ENCODE results near the gene CADPS. TPM values are rescaled to one million over a fixed set of nuclear protein-coding genes. Genes with fewer than 3 reads are reported as not detected.
A peak's percentile ranks its signal among the peaks of the same experiment; 100 is the strongest.

The CADPS gene
- total RNA-seq, 1 experiment from 2014 or later: not detected

DNA sequence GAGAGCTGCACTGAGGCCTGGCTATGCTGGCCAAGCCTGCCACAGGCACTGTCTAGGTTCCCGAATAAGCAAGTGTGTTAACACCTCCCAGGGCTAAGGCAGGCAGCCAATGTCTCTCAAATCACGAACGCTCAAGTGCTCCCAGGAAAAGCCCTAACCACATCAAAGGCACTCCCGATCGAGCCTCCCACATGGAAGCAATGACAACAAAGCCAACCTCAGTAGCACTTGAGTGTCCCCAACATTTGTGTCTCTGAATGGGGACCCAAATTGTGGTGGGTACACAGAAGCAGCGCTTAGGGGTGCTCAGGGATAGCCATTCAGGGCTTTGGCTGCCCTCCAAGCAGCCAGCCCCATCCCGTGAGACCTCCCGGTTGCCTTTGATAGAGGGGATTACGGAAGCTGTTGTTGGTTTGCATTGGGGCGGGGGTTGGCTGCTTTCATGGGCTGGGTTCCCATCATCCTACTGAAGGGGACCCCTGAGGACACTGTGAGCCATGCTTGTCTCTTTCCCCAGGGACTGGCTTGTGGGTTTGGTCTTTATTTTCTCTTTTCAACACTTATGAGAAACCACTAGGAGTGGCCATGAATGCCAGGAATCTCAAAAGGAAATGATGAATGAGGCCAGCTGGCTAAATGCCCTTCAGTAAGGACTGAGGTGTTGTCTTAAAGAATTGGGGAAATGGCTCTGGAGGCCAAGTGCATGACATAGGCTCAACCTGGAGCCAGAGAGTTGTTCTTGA lies 267.8 kb downstream of the CADPS start:
- CTCF ChIA-PET: no interaction called here
- TF ChIP-seq CTCF (conservative IDR thresholded peaks at IDR 0.05; ENCODE audit: low read depth, low read length): no peak
- TF ChIP-seq EZH2 (IDR thresholded peaks at IDR 0.05; ENCODE audit: borderline replicate concordance, low read depth, low read length, poor library complexity, severe bottlenecking): no peak
- H3K4me3 ChIP-seq (ENCODE audit: low read depth, low read length, poor library complexity, severe bottlenecking): no peak overlapping the region
- POLR2A ChIA-PET (ENCODE audit: low non-redundant PET): no interaction called here
- DNase-seq (ENCODE audit: low spot score): peak; percentile 7
- H3K36me3 ChIP-seq (ENCODE audit: insufficient read depth, low read length, poor library complexity, severe bottlenecking): no peaks in the 10 kb centered on the region
- BruUV-seq (replicated peaks): no TSS peak
- H3K27ac ChIP-seq (ENCODE audit: low read depth, low read length, poor library complexity, severe bottlenecking): no peak overlapping the region
- intact Hi-C loops (cut with micrococcal nuclease; ENCODE audit: unreplicated experiment): no loop called here
- H3K4me1 ChIP-seq (ENCODE audit: insufficient read depth, low read length, poor library complexity, severe bottlenecking): no peaks in the 10 kb centered on the region
- peaks cover 10% of the 10 kb centered on the region for H3K27me3 ChIP-seq (replicated peaks; ENCODE audit: insufficient read depth, low read depth, low read length, poor library complexity)
- no peaks in the 10 kb centered on the region for H3K9me3 ChIP-seq (ENCODE audit: low read depth, low read length, poor library complexity, severe bottlenecking)

DNA sequence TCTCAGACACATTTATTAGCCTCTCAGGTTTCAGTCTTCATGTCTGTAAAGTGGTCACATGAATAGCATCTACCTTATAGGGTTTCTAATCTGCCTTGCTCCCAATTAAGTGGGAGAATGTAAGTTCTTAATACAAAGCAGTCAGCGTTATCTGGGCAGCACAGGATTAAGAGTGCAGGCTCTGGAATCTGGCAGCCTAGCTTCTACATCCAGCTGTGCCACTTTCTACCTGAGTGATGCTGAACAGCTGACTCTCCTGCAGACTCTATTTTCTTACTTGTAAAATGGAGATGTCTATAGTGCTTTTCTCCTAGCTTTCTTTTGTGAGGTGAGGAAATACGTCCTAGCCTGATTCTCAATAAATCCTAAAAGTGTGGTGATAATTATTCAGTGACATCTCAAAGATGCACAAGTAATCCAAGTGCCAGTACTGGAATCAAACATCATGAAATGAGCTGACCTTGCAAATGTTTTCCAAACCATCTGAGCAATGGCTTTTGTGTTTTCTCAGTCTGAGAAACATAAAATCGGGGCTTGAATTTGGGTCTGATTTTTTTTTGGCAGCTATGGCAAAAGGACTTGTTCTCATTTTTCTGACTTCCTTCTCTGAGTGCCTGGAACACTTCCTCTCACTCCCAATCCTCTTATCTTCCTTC lies 269.7 kb downstream of the CADPS start:
- Histone ChIP-seq H3K4me1 (ENCODE audit: insufficient read depth, low read length, poor library complexity, severe bottlenecking) (no peaks in the 10 kb centered on the region), H3K27me3 (replicated peaks; ENCODE audit: insufficient read depth, low read depth, low read length, poor library complexity) (peaks cover 22% of the 10 kb centered on the region), H3K4me3 (ENCODE audit: low read depth, low read length, poor library complexity, severe bottlenecking) (no peak overlapping the region), H3K27ac (ENCODE audit: low read depth, low read length, poor library complexity, severe bottlenecking) (no peak overlapping the region), H3K36me3 (ENCODE audit: insufficient read depth, low read length, poor library complexity, severe bottlenecking) (no peaks in the 10 kb centered on the region), H3K9me3 (ENCODE audit: low read depth, low read length, poor library complexity, severe bottlenecking) (no peaks in the 10 kb centered on the region)
- no peak for DNase-seq (ENCODE audit: low spot score)
- ChIA-PET POLR2A (ENCODE audit: low non-redundant PET) (no interaction called here), CTCF (no interaction called here)
- BruUV-seq (replicated peaks): no TSS peak
- TF ChIP-seq EZH2 (IDR thresholded peaks at IDR 0.05; ENCODE audit: borderline replicate concordance, low read depth, low read length, poor library complexity, severe bottlenecking) (no peak), CTCF (conservative IDR thresholded peaks at IDR 0.05; ENCODE audit: low read depth, low read length) (no peak)
- intact Hi-C loops (cut with micrococcal nuclease; ENCODE audit: unreplicated experiment): no loop called here

- POLR2A ChIA-PET (ENCODE audit: low non-redundant PET): no interaction called here
These were observed 270.4 kb downstream of the CADPS start for GRCh38 chr3:62604751-62605351.

More at GRCh38 chr3:62604751-62605351, 270.4 kb downstream of the CADPS start:
- no TSS peak for BruUV-seq (replicated peaks)
- Histone ChIP-seq H3K4me1 (ENCODE audit: insufficient read depth, low read length, poor library complexity, severe bottlenecking) (no peaks in the 10 kb centered on the region), H3K9me3 (ENCODE audit: low read depth, low read length, poor library complexity, severe bottlenecking) (no peaks in the 10 kb centered on the region), H3K27ac (ENCODE audit: low read depth, low read length, poor library complexity, severe bottlenecking) (no peak overlapping the region), H3K4me3 (ENCODE audit: low read depth, low read length, poor library complexity, severe bottlenecking) (no peak overlapping the region), H3K27me3 (replicated peaks; ENCODE audit: insufficient read depth, low read depth, low read length, poor library complexity) (peaks cover 22% of the 10 kb centered on the region), H3K36me3 (ENCODE audit: insufficient read depth, low read length, poor library complexity, severe bottlenecking) (no peaks in the 10 kb centered on the region)
- DNase-seq (ENCODE audit: low spot score): no peak
- TF ChIP-seq EZH2 (IDR thresholded peaks at IDR 0.05; ENCODE audit: borderline replicate concordance, low read depth, low read length, poor library complexity, severe bottlenecking) (no peak), CTCF (conservative IDR thresholded peaks at IDR 0.05; ENCODE audit: low read depth, low read length) (no peak)
- CTCF ChIA-PET: no interaction called here
- intact Hi-C loops (cut with micrococcal nuclease; ENCODE audit: unreplicated experiment): no loop called here

Measured in A673 (cell line).